Smooth muscle cell (in vitro differentiated cells): Measurements from ENCODE around the gene PTCHD4. TPM values are rescaled to one million over a fixed set of nuclear protein-coding genes. Genes with fewer than 3 reads are reported as not detected.

Experiments used
- DNase-seq: peaks from one replicate; lab custom pipeline; 2025; ENCODE audit not compliant: unreplicated experiment; lab: John Stamatoyannopoulos, UW
- H2AFZ ChIP-seq: fragments of 200-600 bp; sonication (generic); 2 replicates; pipeline ENCODE4 v1.6.0; 2016; ENCODE audit warnings: antibody characterized with exemption, low read depth, mild to moderate bottlenecking
- H3F3A ChIP-seq: fragments of 200-600 bp; sonication (generic); 2 replicates; pipeline ENCODE4 v1.6.0; 2017; ENCODE audit warnings: antibody characterized with exemption, low read depth
- H3K27ac ChIP-seq: fragments of 200-600 bp; sonication (generic); 2 replicates; pipeline ENCODE4 v1.5.1; 2016; ENCODE audit warnings: low read depth, mild to moderate bottlenecking
- H3K27me3 ChIP-seq: fragments of 200-600 bp; sonication (generic); 2 replicates; pipeline ENCODE4 v1.6.1; 2016; ENCODE audit warnings: low read depth, mild to moderate bottlenecking
- H3K36me3 ChIP-seq: fragments of 200-600 bp; sonication (generic); 2 replicates; pipeline ENCODE4 v1.5.1; 2016; ENCODE audit warnings: low read depth
- H3K4me1 ChIP-seq: fragments of 200-600 bp; sonication (generic); 2 replicates; pipeline ENCODE4 v1.5.1; 2016; ENCODE audit warnings: low read depth
- H3K4me2 ChIP-seq: fragments of 200-600 bp; sonication (generic); 2 replicates; pipeline ENCODE4 v1.6.0; 2016; ENCODE audit warnings: mild to moderate bottlenecking
- H3K4me3 ChIP-seq: fragments of 200-600 bp; sonication (generic); 2 replicates; pipeline ENCODE4 v1.5.1; 2016; ENCODE audit warnings: mild to moderate bottlenecking
- H3K79me2 ChIP-seq: fragments of 200-600 bp; sonication (generic); 2 replicates; pipeline ENCODE4 v1.6.0; 2016; ENCODE audit warnings: low read depth, mild to moderate bottlenecking
- H3K9ac ChIP-seq: fragments of 200-600 bp; sonication (generic); 2 replicates; pipeline ENCODE4 v1.6.0; 2016; ENCODE audit warnings: low read depth
- H3K9me3 ChIP-seq: fragments of 200-600 bp; sonication (generic); replicated peaks from 2 replicates; pipeline ENCODE4 v1.5.1; 2016; ENCODE audit warnings: low read depth
- H4K20me1 ChIP-seq: fragments of 200-600 bp; sonication (generic); 2 replicates; pipeline ENCODE4 v1.6.0; 2016; ENCODE audit warnings: low read depth
- CTCF ChIP-seq: fragments of 200-600 bp; sonication (generic); IDR thresholded peaks from 2 replicates; pipeline ENCODE4 v1.5.1; 2017; ENCODE audit warnings: borderline replicate concordance, mild to moderate bottlenecking, antibody characterized with exemption; ENCODE audit not compliant: insufficient read depth, poor library complexity, severe bottlenecking
- WGBS: methylation state at CpG from one replicate; pipeline ENCODE4 v1.1.7; 2016; ENCODE audit warnings: low lambda C conversion rate; 5-methylcytosine and 5-hydroxymethylcytosine counted together
- polyA plus RNA-seq: library from polyadenylated mRNA; unstranded; fragments of >200 nt; fragmentation: Nextera tagmentation; extraction: Ambion mirVana; gene quantifications from 2 replicates; pipeline ENCODE4 v1.2.1, GENCODE V29; 2016
- total RNA-seq: library from RNA; depleted of rRNA; stranded (reverse); fragments of >200 nt; gene quantifications from 2 replicates; pipeline ENCODE4 v1.2.3, GENCODE V29; 2014

PTCHD4 gene
- total and polyA plus RNA-seq, 2 experiments from 2014 or later: 5.7 to 11.6 TPM

- TF ChIP-seq CTCF: no peak
- H3K4me1 ChIP-seq: peaks cover 7% of the 10 kb centered on the region
- WGBS: 97% methylated on average over 3 of the region's 3 CpGs
- H3K36me3 ChIP-seq: no peaks in the 10 kb centered on the region
- no peak for DNase-seq
- no peaks in the 10 kb centered on the region for H3K9me3 ChIP-seq
- no peak overlapping the region for H3K9ac ChIP-seq
- H3K79me2 ChIP-seq: no peaks in the 10 kb centered on the region
- no peaks in the 10 kb centered on the region for H4K20me1 ChIP-seq
- no peak overlapping the region for H3K4me3 ChIP-seq
- no peak overlapping the region for H3K4me2 ChIP-seq
- H2AFZ ChIP-seq: no peak overlapping the region
- H3F3A ChIP-seq: no peaks in the 10 kb centered on the region
- no peak overlapping the region for H3K27ac ChIP-seq
- H3K27me3 ChIP-seq: no peaks in the 10 kb centered on the region
Observed at GRCh38 chr6:48116699-48117645, 6.0 kb upstream of the PTCHD4 start.

- WGBS: 79% methylated on average over 2 of the region's 2 CpGs
- H3K36me3 ChIP-seq: no peaks in the 10 kb centered on the region
- H3K9ac ChIP-seq: no peak overlapping the region
- no peaks in the 10 kb centered on the region for H3K9me3 ChIP-seq
- no peak overlapping the region for H3K4me3 ChIP-seq
- no peaks in the 10 kb centered on the region for H3K27me3 ChIP-seq
- peaks cover 3% of the 10 kb centered on the region for H4K20me1 ChIP-seq
- peaks cover 20% of the 10 kb centered on the region for H3K4me1 ChIP-seq
- no peaks in the 10 kb centered on the region for H3F3A ChIP-seq
- peaks cover 22% of the 10 kb centered on the region for H3K79me2 ChIP-seq
- DNase-seq: no peak
- TF ChIP-seq CTCF: no peak
- no peak overlapping the region for H3K27ac ChIP-seq
- H2AFZ ChIP-seq: peak overlapping the region; percentile 79
- H3K4me2 ChIP-seq: no peak overlapping the region
Observed at GRCh38 chr6:48113130-48113529, 2.1 kb upstream of the PTCHD4 start.

GRCh38 chr6:48111575-48111974 lies 578 bp upstream of the PTCHD4 start:
- no peak for DNase-seq
- no peaks in the 10 kb centered on the region for H3F3A ChIP-seq
- WGBS: 56% methylated on average over 1 of the region's 1 CpG
- no peak overlapping the region for H3K4me3 ChIP-seq
- no peaks in the 10 kb centered on the region for H3K27me3 ChIP-seq
- TF ChIP-seq CTCF: no peak
- peaks cover 20% of the 10 kb centered on the region for H3K4me1 ChIP-seq
- H3K36me3 ChIP-seq: no peaks in the 10 kb centered on the region
- peak overlapping the region; percentile 95 for H3K9ac ChIP-seq
- H3K9me3 ChIP-seq: no peaks in the 10 kb centered on the region
- H3K79me2 ChIP-seq: peaks cover 22% of the 10 kb centered on the region
- peak overlapping the region; percentile 84 for H3K4me2 ChIP-seq
- peak overlapping the region; percentile 21 for H2AFZ ChIP-seq
- H4K20me1 ChIP-seq: peaks cover 3% of the 10 kb centered on the region
- peak overlapping the region; percentile 90 for H3K27ac ChIP-seq
